Measurements from ENCODE around the gene HCAR2.
"Not testable (repeated sequence)": the region's sequence is repeated elsewhere in the genome, so short reads cannot be mapped to it uniquely, and the experiment has no call there.

Gene HCAR2

GRCh38 chr12:122715211-122715610, 12.1 kb upstream of the HCAR2 start:
- DNase-seq, result not testable (repeated sequence)

- DNase-seq, result not testable (repeated sequence)
These were observed 10.5 kb upstream of the HCAR2 start for GRCh38 chr12:122713491-122714188.

GRCh38 chr12:122711266-122711665, 8.1 kb upstream of the HCAR2 start:
- DNase-seq, result not testable (repeated sequence)

- not testable (repeated sequence) for DNase-seq
These were observed 7.2 kb upstream of the HCAR2 start for GRCh38 chr12:122710341-122710740.

- DNase-seq, result not testable (repeated sequence)
These were observed 6.1 kb upstream of the HCAR2 start for GRCh38 chr12:122709287-122709686.

GRCh38 chr12:122703841-122704240, 684 bp upstream of the HCAR2 start:
- not testable (repeated sequence) for DNase-seq

GRCh38 chr12:122701481-122701880, 1.7 kb downstream of the HCAR2 start:
- not testable (repeated sequence) for DNase-seq

- not testable (repeated sequence) for DNase-seq
These were observed 3.0 kb downstream of the HCAR2 start for GRCh38 chr12:122700038-122700710.

- DNase-seq, result not testable (repeated sequence)
These were observed 6.2 kb downstream of the HCAR2 start for GRCh38 chr12:122696922-122697321.

- DNase-seq, result no peak
These were observed 11.6 kb downstream of the HCAR2 start for GRCh38 chr12:122691566-122691965.

- no peak for DNase-seq
These were observed 14.9 kb downstream of the HCAR2 start for GRCh38 chr12:122688291-122688690.

GRCh38 chr12:122687086-122687485, 16.1 kb downstream of the HCAR2 start:
- no peak for DNase-seq

GRCh38 chr12:122686538-122686937, 16.6 kb downstream of the HCAR2 start:
- no peak for DNase-seq

- DNase-seq, result no peak
These were observed 18.8 kb downstream of the HCAR2 start for GRCh38 chr12:122684297-122684813.

- no peak for DNase-seq
These were observed 21.3 kb downstream of the HCAR2 start for GRCh38 chr12:122681814-122682213.

- DNase-seq, result not testable (repeated sequence)
These were observed 22.2 kb downstream of the HCAR2 start for GRCh38 chr12:122680989-122681388.

GRCh38 chr12:122676781-122677180, 26.4 kb downstream of the HCAR2 start:
- DNase-seq, result not testable (repeated sequence)

- DNase-seq, result not testable (repeated sequence)
These were observed 27.1 kb downstream of the HCAR2 start for GRCh38 chr12:122676015-122676414.

- no peak for DNase-seq
These were observed 30.6 kb downstream of the HCAR2 start for GRCh38 chr12:122672515-122672914.

GRCh38 chr12:122669397-122670070, 33.6 kb downstream of the HCAR2 start:
- DNase-seq, result no peak

- DNase-seq, result no peak
These were observed 34.9 kb downstream of the HCAR2 start for GRCh38 chr12:122668268-122668667.

- no peak for DNase-seq
These were observed 37.4 kb downstream of the HCAR2 start for GRCh38 chr12:122665759-122666158.

GRCh38 chr12:122665349-122665748, 37.8 kb downstream of the HCAR2 start:
- no peak for DNase-seq

GRCh38 chr12:122661938-122662337, 41.2 kb downstream of the HCAR2 start:
- DNase-seq, result no peak
